ENCODE results near the gene PCDH9.

PCDH9 gene

GRCh38 chr13:66348745-66349690, 881.1 kb downstream of the PCDH9 start:
- no peak for TF ChIP-seq CTCF (IDR thresholded peaks at IDR 0.05; ENCODE audit: low read depth, low read length)
- H3K4me3 ChIP-seq (ENCODE audit: low read depth, low read length): no peak overlapping the region

GRCh38 chr13:66347486-66348117, 882.5 kb downstream of the PCDH9 start:
- H3K4me3 ChIP-seq (ENCODE audit: low read depth, low read length): no peak overlapping the region
- no peak for TF ChIP-seq CTCF (IDR thresholded peaks at IDR 0.05; ENCODE audit: low read depth, low read length)

- no peak overlapping the region for H3K4me3 ChIP-seq (ENCODE audit: low read depth, low read length)
- TF ChIP-seq CTCF (IDR thresholded peaks at IDR 0.05; ENCODE audit: low read depth, low read length): no peak
Measured at GRCh38 chr13:66345971-66346370, 884.2 kb downstream of the PCDH9 start.

GRCh38 chr13:66345518-66345810, 884.7 kb downstream of the PCDH9 start:
- TF ChIP-seq CTCF (IDR thresholded peaks at IDR 0.05; ENCODE audit: low read depth, low read length): no peak
- H3K4me3 ChIP-seq (ENCODE audit: low read depth, low read length): no peak overlapping the region

- H3K4me3 ChIP-seq (ENCODE audit: low read depth, low read length): no peak overlapping the region
- TF ChIP-seq CTCF (IDR thresholded peaks at IDR 0.05; ENCODE audit: low read depth, low read length): no peak
Measured at GRCh38 chr13:66344805-66345517, 885.2 kb downstream of the PCDH9 start.

- H3K4me3 ChIP-seq (ENCODE audit: low read depth, low read length): no peak overlapping the region
- TF ChIP-seq CTCF (IDR thresholded peaks at IDR 0.05; ENCODE audit: low read depth, low read length): no peak
Measured at GRCh38 chr13:66343224-66343828, 886.8 kb downstream of the PCDH9 start.
